GM12878 (cell line): ENCODE data around the gene HTR2B. TPM values are rescaled to one million over a fixed set of nuclear protein-coding genes. Genes with fewer than 3 reads are reported as not detected.

Experiments
- ATAC-seq: fragments of 200-7000 bp; cut with Tn5 transposase; 3 replicates; pipeline ENCODE4 v1.9.1; 2020; ENCODE audit warnings: mild to moderate bottlenecking, moderate library complexity
- BruUV-seq: library from RNA; stranded (reverse); fragments of 400-500 nt; replicated peaks from 2 replicates; lab custom pipeline; 2021; lab: Mats Ljungman, UMichigan
- CTCF ChIA-PET: fragments of 300-600 bp; sonication (Branson Sonifier 250); formaldehyde crosslinking; extraction: SDS; loops from one replicate; lab custom pipeline; 2021; ENCODE audit warnings: inconsistent platforms; lab: Yijun Ruan, JAX
- POLR2A ChIA-PET: fragments of 350-600 bp; formaldehyde crosslinking; extraction: SDS; loops from one replicate; lab custom pipeline; 2021; ENCODE audit warnings: inconsistent platforms; lab: Charles Lee
- RAD21 ChIA-PET: fragments of 300-600 bp; sonication (Branson Sonifier 250); formaldehyde crosslinking; loops from one replicate; lab custom pipeline; 2023; ENCODE audit warnings: antibody characterized with exemption; ENCODE audit not compliant: unreplicated experiment; lab: Charles Lee
- SMC1A ChIA-PET: fragments of 300-600 bp; sonication (Branson Sonifier 250); formaldehyde crosslinking; loops from one replicate; lab custom pipeline; 2023; ENCODE audit not compliant: unreplicated experiment, uncharacterized antibody; lab: Charles Lee
- DNase-seq: peaks from one replicate; pipeline ENCODE4 v3.0.0-alpha.2; 2011; ENCODE audit warnings: low read depth, low spot score
- FAIRE-seq: peaks from 3 replicates; lab custom pipeline; 2011; peaks lifted over from hg19 to GRCh38; lab: Jason Lieb, UNC
- H2AFZ ChIP-seq: 2 replicates; pipeline ENCODE4 v1.6.0; 2011; ENCODE audit warnings: low read depth, low read length, control low read depth; ENCODE audit not compliant: control insufficient read depth
- H3K27ac ChIP-seq: 2 replicates; pipeline ENCODE4 v1.5.1; 2011; ENCODE audit warnings: control low read depth; ENCODE audit not compliant: control insufficient read depth, insufficient read depth
- H3K27me3 ChIP-seq, 2 experiments: replicated peaks in 1 of 2; 2 replicates each; pipeline versions ENCODE4 v1.6.0 to v1.6.1; 2011; ENCODE audit warnings: low read length in 1 of 2; ENCODE audit not compliant: control insufficient read depth in 2 of 2, insufficient read depth in 2 of 2
- H3K36me3 ChIP-seq, 2 experiments: 2 replicates each; pipeline ENCODE4 v1.5.1; 2011; ENCODE audit warnings: low read length in 1 of 2; ENCODE audit not compliant: control insufficient read depth in 2 of 2, insufficient read depth in 2 of 2
- H3K4me1 ChIP-seq: 2 replicates; pipeline ENCODE4 v1.6.1; 2011; ENCODE audit warnings: mild to moderate bottlenecking, low read length, moderate library complexity, mixed read lengths; ENCODE audit not compliant: control insufficient read depth, insufficient read depth
- H3K4me2 ChIP-seq: 2 replicates; pipeline ENCODE4 v1.6.0; 2011; ENCODE audit warnings: control low read depth; ENCODE audit not compliant: control insufficient read depth, insufficient read depth
- H3K4me3 ChIP-seq: fragments of 200-600 bp; sonication (generic); 2 replicates; pipeline ENCODE4 v1.5.1; 2016
- H3K79me2 ChIP-seq: 2 replicates; pipeline ENCODE4 v1.6.0; 2011; ENCODE audit warnings: low read length; ENCODE audit not compliant: control insufficient read depth, insufficient read depth
- H3K9ac ChIP-seq: 2 replicates; pipeline ENCODE4 v1.8.0; 2011; ENCODE audit warnings: low read length, control low read depth, mixed read lengths; ENCODE audit not compliant: control insufficient read depth, insufficient read depth
- H3K9me3 ChIP-seq: replicated peaks from 3 replicates; pipeline ENCODE4 v1.5.1; 2011; ENCODE audit warnings: mild to moderate bottlenecking, low read length; ENCODE audit not compliant: control insufficient read depth, insufficient read depth
- H4K20me1 ChIP-seq: 2 replicates; pipeline ENCODE4 v1.6.0; 2011; ENCODE audit not compliant: control insufficient read depth, insufficient read depth
- ATF3 ChIP-seq: IDR thresholded peaks from 2 replicates; pipeline ENCODE4 v1.6.1; 2011; ENCODE audit warnings: low read depth, mild to moderate bottlenecking, low read length, moderate library complexity, borderline replicate concordance; ENCODE audit errors: extremely low read depth
- BCLAF1 ChIP-seq: fragments of 450-650 bp; IDR thresholded peaks from 2 replicates; pipeline ENCODE4 v1.6.1; 2017; ENCODE audit warnings: antibody characterized with exemption, mild to moderate bottlenecking, moderate library complexity
- BRCA1 ChIP-seq: IDR thresholded peaks from 2 replicates; pipeline ENCODE4 v1.6.1; 2011; ENCODE audit warnings: low read depth, low read length, improper control_type of control experiment
- CHD4 ChIP-seq: fragments of 200-600 bp; sonication (generic); IDR thresholded peaks from 2 replicates; pipeline ENCODE4 v1.6.1; 2016; ENCODE audit warnings: mild to moderate bottlenecking
- CREM ChIP-seq: IDR thresholded peaks from 2 replicates; pipeline ENCODE4 v1.6.1; 2014; ENCODE audit warnings: antibody characterized with exemption, low read depth
- CTCF ChIP-seq, 3 experiments: IDR thresholded peaks in 2 of 3; conservative IDR thresholded peaks in 1 of 3; 2 replicates each; pipeline ENCODE4 v1.5.1; 2011; ENCODE audit warnings: low read depth in 3 of 3, low read length in 3 of 3, mild to moderate bottlenecking in 3 of 3, control low read depth in 2 of 3, moderate library complexity in 2 of 3, inconsistent platforms in 1 of 3, mixed read lengths in 1 of 3; ENCODE audit not compliant: control insufficient read depth in 2 of 3, insufficient read depth in 1 of 3; ENCODE audit errors: extremely low read depth in 1 of 3
- E2F4 ChIP-seq: IDR thresholded peaks from 2 replicates; pipeline ENCODE4 v1.6.1; 2012; ENCODE audit warnings: low read depth, low read length, improper control_type of control experiment
- PBX3 ChIP-seq: IDR thresholded peaks from 2 replicates; pipeline ENCODE4 v1.6.1; 2011; ENCODE audit warnings: mild to moderate bottlenecking, low read depth, low read length, moderate library complexity; ENCODE audit not compliant: insufficient replicate concordance
- RELB ChIP-seq: fragments of 450-650 bp; IDR thresholded peaks from 2 replicates; pipeline ENCODE4 v1.6.1; 2017; ENCODE audit warnings: low read depth, mild to moderate bottlenecking, moderate library complexity
- TARDBP ChIP-seq: IDR thresholded peaks from 2 replicates; pipeline ENCODE4 v1.6.1; 2016; ENCODE audit warnings: borderline replicate concordance
- USF2 ChIP-seq: IDR thresholded peaks from 2 replicates; pipeline ENCODE4 v1.6.1; 2011; ENCODE audit warnings: low read depth, low read length, improper control_type of control experiment, borderline replicate concordance
- WGBS: methylation state at CpG from one replicate; pipeline ENCODE4 v1.1.6; 2016; ENCODE audit warnings: low lambda C conversion rate; ENCODE audit not compliant: insufficient replicate concordance, insufficient coverage; ENCODE audit errors: missing lambda C conversion rate; 5-methylcytosine and 5-hydroxymethylcytosine counted together
- in situ Hi-C: fragments of 300-500 bp; cut with MboI; formaldehyde crosslinking; loops from 9 replicates; pipeline ENCODE4 v1.14.3; 2018; ENCODE audit warnings: mixed read lengths
- intact Hi-C: fragments of 100-400 bp; cut with micrococcal nuclease; formaldehyde crosslinking; loops from one replicate; pipeline ENCODE4 v1.14.2; 2022; ENCODE audit not compliant: unreplicated experiment
- polyA plus RNA-seq, 11 experiments: library from polyadenylated mRNA; depleted of rRNA in 4 of 11; unstranded in 6 of 11; stranded (reverse) in 5 of 11; fragments of >200 nt; fragmentation: Nextera tagmentation in 4 of 11; fragmentation: Illumina TruSeq in 1 of 11; extraction: Ambion mirVana in 4 of 11; extraction: Trizol in 1 of 11; gene quantifications; 1 replicate in 1 of 11; 2 replicates in 10 of 11; pipeline versions ENCODE4 v1.2.1 to v1.2.3, GENCODE V29; 2011 to 2016; ENCODE audit warnings: inconsistent platforms in 2 of 11, missing spikeins in 2 of 11, low read depth in 1 of 11
- total RNA-seq, 4 experiments: library from RNA; depleted of rRNA in 3 of 4; stranded (reverse); fragments of >200 nt in 3 of 4; fragmentation: Illumina TruSeq in 1 of 4; extraction: Trizol in 1 of 4; gene quantifications; 2 replicates each; pipeline versions ENCODE4 v1.2.1 to v1.2.3, GENCODE V29; 2013 to 2021

The HTR2B gene
- total and polyA plus RNA-seq, 10 of the 15 experiments (the other 5 are each of a cell fraction or from before 2014, with no cell fraction given) = 0.03 to 1.2 (median 0.15) TPM

GRCh38 chr2:231065966-231066365, 58.9 kb downstream of the HTR2B start (continued):
- TF ChIP-seq CHD4 = no peak
- TF ChIP-seq PBX3 = no peak

GRCh38 chr2:231063347-231063746, 61.5 kb downstream of the HTR2B start:
- DNase-seq (no peak), FAIRE-seq (no peak), ATAC-seq (no peak)
- no TSS peak for BruUV-seq
- Histone ChIP-seq H3K36me3 (peaks cover 3 to 19% of the 10 kb centered on the region in 2 experiments; a peak in 3 of 4 replicates), H3K27me3 (no peaks in the 10 kb centered on the region), H2AFZ (no peak overlapping the region), H3K4me2 (no peak overlapping the region), H3K4me1 (no peaks in the 10 kb centered on the region), H3K9me3 (no peaks in the 10 kb centered on the region), H3K79me2 (peaks cover 30% of the 10 kb centered on the region), H3K27ac (no peak overlapping the region), H3K9ac (no peak overlapping the region), H3K4me3 (no peak overlapping the region), H4K20me1 (0 out of 2 replicates have a peak, but pooled peaks cover 2% of the 10 kb centered on the region)
- 100% methylated on average over 1 of the region's 1 CpG for WGBS
- intact Hi-C loops (no loop called here), in situ Hi-C loops (no loop called here)
- ChIA-PET SMC1A (interaction anchor here (0.6 kb wide), 2 partner anchors 57 to 58 kb away, joined by 3 to 5 read pairs; no protein-coding TSS in a partner anchor), RAD21 (interaction anchor here (1.4 kb wide), 1 partner anchor 10 kb away, joined by 5 read pairs; no protein-coding TSS in a partner anchor), POLR2A (no interaction called here), CTCF (interaction anchor here (0.7 to 2.1 kb wide), 4 partner anchors 11 to 1410 kb away, joined by 3 to 7 read pairs (median 4); no protein-coding TSS in a partner anchor)
- TF ChIP-seq RELB (no peak), TARDBP (no peak), CTCF (IDR thresholded peaks at IDR 0.05 in 2 of 3, conservative IDR thresholded peaks at IDR 0.05 in 1 of 3; ENCODE audit: control insufficient read depth in 2 of 3, extremely low read depth in 1 of 3, insufficient read depth in 1 of 3, low read depth in 3 of 3, low read length in 3 of 3) (no peak), E2F4 (no peak), BRCA1 (no peak), USF2 (no peak), CREM (no peak), BCLAF1 (no peak), ATF3 (no peak)
